Activated T-helper 1 cell treated with anti-CD3 and anti-CD28 coated beads, Interleukin-12 subunit alpha, Interleukin-12 subunit beta, Interleukin-2, Interleukin-4 antibody, amounts not matched to agents 30 ng/mL and 10 ng/mL and 1 ng/mL, durations not matched to agents 14 hours and 24 hours and 36 hours (primary cell): ENCODE data around the gene BCL11A. TPM values are rescaled to one million over a fixed set of nuclear protein-coding genes. Genes with fewer than 3 reads are reported as not detected.

ENCODE experiments used
- DNase-seq: peaks from one replicate; pipeline ENCODE4 v3.0.0; 2021; ENCODE audit warnings: low spot score
- H3K27ac Mint-ChIP-seq: one replicate; pipeline ENCODE4 v1.8.0; 2021; ENCODE audit warnings: mild to moderate bottlenecking, mixed read lengths
- H3K27me3 Mint-ChIP-seq: one replicate; pipeline ENCODE4 v1.8.0; 2022; ENCODE audit warnings: mild to moderate bottlenecking, moderate library complexity, mixed read lengths; ENCODE audit not compliant: insufficient read depth
- H3K36me3 Mint-ChIP-seq: one replicate; pipeline ENCODE4 v1.8.0; 2021; ENCODE audit warnings: low read depth, mixed read lengths
- H3K4me1 Mint-ChIP-seq: one replicate; pipeline ENCODE4 v1.8.0; 2021; ENCODE audit warnings: low read depth, mixed read lengths
- H3K4me3 Mint-ChIP-seq: one replicate; pipeline ENCODE4 v1.8.0; 2021; ENCODE audit warnings: mild to moderate bottlenecking, moderate library complexity, mixed read lengths
- H3K9me3 Mint-ChIP-seq: one replicate; pipeline ENCODE4 v1.8.0; 2021; ENCODE audit warnings: mixed read lengths
- intact Hi-C: fragments of 100-400 bp; cut with micrococcal nuclease; formaldehyde crosslinking; loops from one replicate; pipeline ENCODE4 v1.15.1; 2024
- total RNA-seq: library from RNA; stranded (reverse); gene quantifications from 2 replicates; pipeline ENCODE4 v1.2.3, GENCODE V29; 2022

BCL11A gene
- total RNA-seq, 1 donor from 2014 or later, result not detected

DNA sequence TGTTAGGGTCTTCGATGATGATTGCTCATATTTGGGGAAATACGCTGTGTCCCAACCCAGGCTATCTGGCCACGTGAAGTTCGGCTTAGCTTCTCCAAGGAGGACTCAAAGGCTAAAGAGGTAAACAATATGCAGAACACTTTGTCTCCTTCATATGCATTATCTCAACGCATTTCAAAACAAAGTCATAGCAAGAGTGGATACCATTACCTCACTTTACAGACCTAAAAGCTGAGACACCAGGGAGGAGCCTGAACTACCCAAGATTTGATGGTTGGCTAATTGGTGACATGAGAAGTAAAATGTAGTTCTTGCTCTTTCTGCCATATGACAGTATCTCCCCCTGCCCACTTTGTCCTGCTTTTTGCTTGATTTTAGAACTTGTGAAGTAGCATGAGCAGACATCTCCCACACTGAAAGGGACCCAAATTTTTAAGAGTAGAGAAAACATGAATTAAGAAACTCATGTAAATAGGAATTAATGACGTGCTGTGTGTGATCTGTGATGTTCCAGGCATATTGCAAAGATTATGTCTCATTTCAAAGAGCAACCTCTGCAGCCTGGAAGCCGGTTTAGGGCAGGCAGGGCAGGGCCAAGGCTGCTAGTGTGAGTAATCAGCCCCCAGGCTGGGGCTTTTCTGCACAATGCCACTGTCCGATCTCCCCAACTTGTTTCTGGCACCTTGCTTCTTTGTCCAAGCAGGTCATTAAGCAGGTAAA is 144.5 kb downstream of the BCL11A start:
- no peak overlapping the region for H3K4me3 Mint-ChIP-seq
- H3K27me3 Mint-ChIP-seq, result peaks cover 8% of the 10 kb centered on the region
- H3K4me1 Mint-ChIP-seq, result no peaks in the 10 kb centered on the region
- no peaks in the 10 kb centered on the region for H3K36me3 Mint-ChIP-seq
- intact Hi-C loops, result no loop called here
- no peaks in the 10 kb centered on the region for H3K9me3 Mint-ChIP-seq
- no peak overlapping the region for H3K27ac Mint-ChIP-seq
- no peak for DNase-seq

DNA sequence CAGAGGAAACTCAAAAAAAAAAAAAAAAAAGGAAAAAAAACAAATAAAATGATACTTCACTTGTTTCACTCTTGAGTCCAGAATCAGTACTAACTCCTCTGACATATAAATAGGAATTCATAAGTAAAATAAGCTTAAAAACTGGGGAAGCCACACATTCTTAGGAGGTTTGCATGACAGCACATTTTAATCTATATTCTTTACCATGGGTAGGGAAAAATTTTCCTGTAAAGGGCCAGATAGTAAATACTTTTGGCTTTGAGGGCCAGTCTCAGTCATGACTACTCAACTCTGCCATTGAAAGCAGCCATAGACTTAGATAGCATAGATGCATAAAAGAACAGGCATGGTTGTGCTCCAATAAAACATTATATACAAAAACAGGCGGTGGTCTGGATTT is 145.2 kb downstream of the BCL11A start:
- H3K27ac Mint-ChIP-seq, result no peak overlapping the region
- H3K9me3 Mint-ChIP-seq, result no peaks in the 10 kb centered on the region
- H3K4me1 Mint-ChIP-seq, result no peaks in the 10 kb centered on the region
- no peak overlapping the region for H3K4me3 Mint-ChIP-seq
- DNase-seq, result no peak
- H3K36me3 Mint-ChIP-seq, result no peaks in the 10 kb centered on the region
- peaks cover 8% of the 10 kb centered on the region for H3K27me3 Mint-ChIP-seq
- intact Hi-C loops, result no loop called here

DNA sequence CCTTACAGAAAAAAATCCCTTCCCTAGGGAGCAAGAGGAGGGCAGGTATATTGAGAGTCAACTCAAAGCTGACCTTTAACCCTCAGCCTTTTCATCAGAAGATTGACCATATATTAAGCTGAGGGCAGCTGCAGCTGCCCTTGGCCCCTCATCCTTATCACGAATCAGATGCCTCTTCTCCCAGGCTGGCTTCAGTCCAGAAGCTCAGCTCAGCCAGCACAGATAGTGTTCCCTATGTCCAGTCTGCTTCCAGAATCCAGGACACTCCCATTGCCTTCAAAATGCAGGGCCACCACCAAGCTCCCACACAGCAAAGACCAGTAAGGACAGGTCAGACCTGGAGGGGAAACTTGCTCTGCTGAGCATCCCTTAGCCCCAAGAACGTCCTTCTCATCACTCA is 146.1 kb downstream of the BCL11A start:
- Mint-ChIP-seq H3K4me1 (no peaks in the 10 kb centered on the region), H3K9me3 (no peaks in the 10 kb centered on the region), H3K27me3 (peaks cover 8% of the 10 kb centered on the region), H3K36me3 (no peaks in the 10 kb centered on the region), H3K4me3 (no peak overlapping the region), H3K27ac (no peak overlapping the region)
- DNase-seq, result no peak
- intact Hi-C loops, result no loop called here

DNA sequence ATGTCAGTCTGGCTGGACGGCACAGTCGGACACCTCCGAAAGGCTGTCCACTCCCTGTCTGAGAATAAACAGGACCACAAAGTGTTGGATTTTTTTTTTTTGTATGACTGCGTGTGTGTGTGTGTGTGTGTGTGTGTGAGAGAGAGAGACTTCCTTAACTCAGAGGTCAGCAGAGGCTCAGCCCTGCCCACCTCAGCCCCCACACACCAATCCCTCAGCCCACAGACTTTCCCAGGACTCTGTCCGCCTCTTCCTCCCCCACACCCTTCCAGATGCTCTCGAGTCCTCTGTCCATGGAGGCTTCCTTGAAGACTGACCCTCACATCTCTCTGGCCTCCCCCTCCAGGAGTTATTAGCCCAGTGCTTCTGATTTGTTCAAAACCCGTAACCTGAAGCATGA is 147.3 kb downstream of the BCL11A start:
- no peaks in the 10 kb centered on the region for H3K4me1 Mint-ChIP-seq
- no peaks in the 10 kb centered on the region for H3K36me3 Mint-ChIP-seq
- H3K9me3 Mint-ChIP-seq, result no peaks in the 10 kb centered on the region
- H3K4me3 Mint-ChIP-seq, result no peak overlapping the region
- H3K27me3 Mint-ChIP-seq, result peaks cover 8% of the 10 kb centered on the region
- DNase-seq, result no peak
- no peak overlapping the region for H3K27ac Mint-ChIP-seq
- intact Hi-C loops, result no loop called here

DNA sequence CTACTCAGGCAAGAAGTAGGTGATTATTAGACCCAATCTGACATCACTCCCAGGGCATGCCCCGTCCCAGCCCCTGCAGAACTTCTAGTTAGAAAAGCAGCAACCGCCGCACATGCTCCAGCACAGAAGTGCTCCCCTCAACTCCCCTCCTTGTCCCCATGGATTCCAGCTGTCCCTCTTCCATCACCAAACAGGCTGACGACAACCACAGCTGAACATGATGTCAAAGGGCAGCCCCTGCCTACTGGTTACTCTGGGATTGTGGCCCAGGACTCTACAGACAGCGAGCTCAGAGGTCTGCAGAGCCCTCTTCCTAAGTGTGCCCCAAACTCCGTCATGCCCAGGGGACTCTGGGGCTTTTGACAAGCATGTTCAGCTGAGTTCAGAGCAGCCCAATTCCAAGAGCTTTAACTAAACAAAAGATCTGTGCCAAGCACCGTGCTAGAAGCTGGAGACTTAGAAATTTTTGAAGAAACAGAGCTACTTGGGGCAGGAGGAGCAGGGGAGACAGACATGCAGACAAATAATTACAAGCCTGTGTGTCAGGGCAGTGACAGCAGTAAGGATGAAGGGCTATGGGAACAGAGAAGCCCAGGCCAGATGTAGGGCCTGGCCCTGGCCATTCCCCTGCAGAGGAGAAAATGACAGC is 148.1 kb downstream of the BCL11A start:
- H3K27me3 Mint-ChIP-seq, result peaks cover 6% of the 10 kb centered on the region

More for the DNA sequence above, 148.1 kb downstream of the BCL11A start:
- no peak overlapping the region for H3K27ac Mint-ChIP-seq
- DNase-seq, result no peak
- intact Hi-C loops, result no loop called here
- no peaks in the 10 kb centered on the region for H3K4me1 Mint-ChIP-seq
- H3K4me3 Mint-ChIP-seq, result no peak overlapping the region
- no peaks in the 10 kb centered on the region for H3K36me3 Mint-ChIP-seq
- H3K9me3 Mint-ChIP-seq, result no peaks in the 10 kb centered on the region

Other genes starting within 250 kb of the BCL11A start
- gene PAPOLG, start 202.6 kb upstream of the BCL11A start, total RNA-seq, result 17.2 and 22.2 TPM in 2 replicates